Uterus (tissue), 4 donors: ENCODE results near the gene KRTAP21-3. TPM values are rescaled to one million over a fixed set of nuclear protein-coding genes. Genes with fewer than 3 reads are reported as not detected.
"Not testable (repeated sequence)": the region's sequence is repeated elsewhere in the genome, so short reads cannot be mapped to it uniquely, and the experiment has no call there.

ENCODE experiments used
- DNase-seq, 2 donors: peaks; one replicate each; pipeline ENCODE4 v3.0.0-alpha.2; 2019 to 2020
- H3K27ac ChIP-seq, 2 donors: fragments of 200-600 bp; sonication (generic); 1 replicate in 1 of 2; 2 replicates in 1 of 2; pipeline ENCODE4 v1.5.1; 2016 to 2018
- H3K27me3 ChIP-seq, 2 donors: fragments of 200-600 bp; sonication (generic); one replicate each; pipeline ENCODE4 v1.5.1; 2018 to 2019; ENCODE audit warnings: control low read depth in 1 of 2
- H3K36me3 ChIP-seq, 2 donors: fragments of 200-600 bp; sonication (generic); one replicate each; pipeline ENCODE4 v1.5.1; 2019; ENCODE audit warnings: control low read depth in 1 of 2
- H3K4me1 ChIP-seq, 2 donors: fragments of 200-600 bp; sonication (generic); one replicate each; pipeline ENCODE4 v1.5.1; 2018 to 2019; ENCODE audit warnings: control low read depth in 1 of 2
- H3K4me3 ChIP-seq, 2 donors: fragments of 200-600 bp; sonication (generic); 1 replicate in 1 of 2; 2 replicates in 1 of 2; pipeline ENCODE4 v1.5.1; 2018 to 2019; ENCODE audit warnings: mild to moderate bottlenecking in 1 of 2
- H3K9me3 ChIP-seq, 2 donors: fragments of 200-600 bp; sonication (generic); one replicate each; pipeline ENCODE4 v1.5.1; 2019; ENCODE audit warnings: control low read depth in 1 of 2
- POLR2A ChIP-seq, 2 donors: fragments of 450-650 bp; IDR thresholded peaks; one replicate each; pipeline ENCODE4 v1.6.1; 2016; ENCODE audit warnings: antibody characterized with exemption in 2 of 2, mild to moderate bottlenecking in 1 of 2, moderate library complexity in 1 of 2
- intact Hi-C: fragments of 100-400 bp; cut with DNase I; formaldehyde crosslinking; loops from one replicate; pipeline ENCODE4 v1.15.1; 2023; ENCODE audit warnings: low total_unique reads
- total RNA-seq, 4 donors: library from RNA; depleted of rRNA in 3 of 4; stranded (reverse); fragments of >200 nt in 3 of 4; gene quantifications; one replicate each; pipeline versions ENCODE4 v1.1.0 to v1.2.4, GENCODE V29; 2014 to 2023
- TF ChIP-seq, protein P1 (sequence below), 4 experiments: fragments of 200-600 bp in 2 of 4; fragments of 450-650 bp in 2 of 4; sonication (generic) in 2 of 4; IDR thresholded peaks; one replicate each; pipeline ENCODE4 v1.5.1; 2016 to 2019; ENCODE audit warnings: antibody characterized with exemption in 4 of 4, mild to moderate bottlenecking in 2 of 4, moderate library complexity in 1 of 4
- donor health status: DM: yes; HTN: yes; CAD: no.

KRTAP21-3 gene, protein sequence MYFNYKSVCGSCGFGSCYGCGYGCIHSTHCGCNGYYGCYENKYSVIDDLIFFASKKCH
- not detected for total RNA-seq

DNA sequence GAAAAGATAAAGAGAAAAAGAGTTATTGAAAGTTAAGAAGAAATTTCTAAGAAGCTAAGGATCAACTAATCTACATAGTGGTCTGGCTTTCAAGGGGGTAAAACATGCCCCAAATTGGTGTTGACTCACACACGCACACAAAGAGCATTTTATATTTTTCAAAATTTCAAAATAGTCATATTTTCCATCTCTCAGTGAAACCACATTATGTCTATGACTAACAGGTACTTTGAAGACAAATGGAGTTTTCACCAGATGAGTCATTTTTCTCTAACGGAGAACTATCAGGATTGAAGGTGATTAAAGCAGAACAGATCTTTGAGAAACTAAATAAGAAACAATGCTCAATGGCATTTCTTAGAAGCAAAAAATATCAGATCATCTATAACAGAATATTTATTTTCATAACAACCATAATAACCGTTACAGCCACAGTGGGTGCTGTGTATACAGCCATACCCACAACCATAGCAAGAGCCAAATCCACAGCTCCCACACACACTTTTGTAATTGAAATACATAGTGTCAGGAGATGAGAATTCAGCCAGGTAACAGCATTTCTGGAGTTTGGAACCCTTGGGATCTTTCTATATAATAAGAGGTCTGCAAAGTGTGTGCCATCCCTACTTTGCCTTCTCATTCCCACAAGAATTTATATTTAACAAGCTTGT is at the start of gene KRTAP21-3:
TSS of gene KRTAP21-3 (minus strand) at position 539 of the 671 bp plus-strand sequence. CDS start at position 521, 18 bp downstream.
- intact Hi-C loops = no loop called here

DNA sequence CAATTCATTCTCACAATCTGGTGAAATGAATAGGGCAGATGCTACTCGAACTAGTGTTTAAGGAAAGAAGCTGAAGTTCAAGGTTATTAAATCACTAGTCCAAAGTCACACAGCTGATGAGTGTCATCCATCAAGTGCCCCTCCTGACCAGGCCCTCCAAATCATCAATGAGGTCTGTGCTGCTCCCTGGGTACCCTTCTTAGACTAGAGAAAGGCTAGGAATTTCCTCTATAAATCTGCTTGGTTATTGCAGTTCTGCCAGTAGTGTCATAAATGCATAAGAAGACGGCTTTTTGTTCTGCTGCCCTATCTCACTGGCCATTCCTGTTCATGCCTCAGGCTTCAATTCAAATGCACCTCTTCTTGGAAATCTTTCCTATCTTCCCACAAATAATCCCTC is 42.2 kb upstream of the KRTAP21-3 start:
- no peak overlapping the region for H3K4me3 ChIP-seq
- H3K4me1 ChIP-seq = no peaks in the 10 kb centered on the region
- H3K27ac ChIP-seq = no peak overlapping the region
- TF ChIP-seq, protein P1, sequence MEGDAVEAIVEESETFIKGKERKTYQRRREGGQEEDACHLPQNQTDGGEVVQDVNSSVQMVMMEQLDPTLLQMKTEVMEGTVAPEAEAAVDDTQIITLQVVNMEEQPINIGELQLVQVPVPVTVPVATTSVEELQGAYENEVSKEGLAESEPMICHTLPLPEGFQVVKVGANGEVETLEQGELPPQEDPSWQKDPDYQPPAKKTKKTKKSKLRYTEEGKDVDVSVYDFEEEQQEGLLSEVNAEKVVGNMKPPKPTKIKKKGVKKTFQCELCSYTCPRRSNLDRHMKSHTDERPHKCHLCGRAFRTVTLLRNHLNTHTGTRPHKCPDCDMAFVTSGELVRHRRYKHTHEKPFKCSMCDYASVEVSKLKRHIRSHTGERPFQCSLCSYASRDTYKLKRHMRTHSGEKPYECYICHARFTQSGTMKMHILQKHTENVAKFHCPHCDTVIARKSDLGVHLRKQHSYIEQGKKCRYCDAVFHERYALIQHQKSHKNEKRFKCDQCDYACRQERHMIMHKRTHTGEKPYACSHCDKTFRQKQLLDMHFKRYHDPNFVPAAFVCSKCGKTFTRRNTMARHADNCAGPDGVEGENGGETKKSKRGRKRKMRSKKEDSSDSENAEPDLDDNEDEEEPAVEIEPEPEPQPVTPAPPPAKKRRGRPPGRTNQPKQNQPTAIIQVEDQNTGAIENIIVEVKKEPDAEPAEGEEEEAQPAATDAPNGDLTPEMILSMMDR (IDR thresholded peaks at IDR 0.05) = no peak
- no peak for TF ChIP-seq POLR2A (IDR thresholded peaks at IDR 0.05)
- no peaks in the 10 kb centered on the region for H3K9me3 ChIP-seq
- DNase-seq = no peak
- H3K27me3 ChIP-seq = no peaks in the 10 kb centered on the region
- H3K36me3 ChIP-seq = no peaks in the 10 kb centered on the region
- intact Hi-C loops = no loop called here

More for the DNA sequence above, at the start of gene KRTAP21-3:
- Histone ChIP-seq H3K4me1 (no peaks in the 10 kb centered on the region), H3K9me3 (no peaks in the 10 kb centered on the region), H3K27me3 (no peaks in the 10 kb centered on the region), H3K27ac (no peak within 1 kb of the TSS), H3K4me3 (no peak within 1 kb of the TSS), H3K36me3 (no peaks in the 10 kb centered on the region)
- TF ChIP-seq, protein P1 (IDR thresholded peaks at IDR 0.05) = no peak
- no peak for TF ChIP-seq POLR2A (IDR thresholded peaks at IDR 0.05)
- no peak for DNase-seq

DNA sequence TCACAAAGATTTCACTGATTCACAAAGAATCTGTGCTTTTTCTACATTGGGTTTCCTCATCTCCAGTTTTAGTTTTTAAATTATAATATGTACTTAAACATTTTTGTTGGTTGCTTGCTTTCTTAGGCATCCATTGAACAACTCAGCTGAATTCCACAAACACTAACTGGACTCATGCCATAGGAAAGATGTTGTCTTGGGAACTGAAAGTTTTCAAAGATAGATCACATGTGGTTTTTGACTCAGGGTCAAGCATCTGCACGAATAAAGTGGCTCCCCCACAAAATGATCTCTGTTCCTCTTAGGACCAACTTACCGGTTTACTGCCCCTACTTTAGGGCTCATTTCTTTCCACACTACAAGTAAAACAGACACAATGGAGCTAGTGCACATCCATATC is 39.7 kb upstream of the KRTAP21-3 start:
- no peak overlapping the region for H3K27ac ChIP-seq
- TF ChIP-seq, protein P1 (IDR thresholded peaks at IDR 0.05) = no peak
- no peak for TF ChIP-seq POLR2A (IDR thresholded peaks at IDR 0.05)
- H3K36me3 ChIP-seq = no peaks in the 10 kb centered on the region
- no peaks in the 10 kb centered on the region for H3K27me3 ChIP-seq
- H3K4me1 ChIP-seq = no peaks in the 10 kb centered on the region
- DNase-seq = no peak
- intact Hi-C loops = no loop called here
- no peak overlapping the region for H3K4me3 ChIP-seq
- no peaks in the 10 kb centered on the region for H3K9me3 ChIP-seq

DNA sequence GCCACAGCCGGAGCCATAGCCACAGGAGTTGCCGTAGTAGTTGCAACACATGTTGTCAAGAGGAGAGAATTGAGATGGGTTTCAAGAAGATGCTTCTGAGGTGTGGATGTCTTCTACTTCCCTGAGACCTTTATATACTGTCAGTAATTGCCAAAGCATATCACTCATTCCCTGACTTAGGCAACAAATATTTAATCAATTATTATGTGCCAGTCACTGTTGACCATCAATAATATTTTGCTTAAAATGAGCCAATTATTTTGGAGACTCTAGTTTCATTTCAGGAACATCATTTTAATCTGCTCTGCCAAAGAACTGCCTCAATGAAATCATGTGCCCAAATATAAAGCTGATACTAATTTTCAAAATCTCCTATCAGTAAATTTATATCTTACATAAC is 36.8 kb upstream of the KRTAP21-3 start, which contains the start of gene KRTAP21-1:
TSS of gene KRTAP21-1 (minus strand) at position 101 of the 400 bp plus-strand sequence. CDS start at position 51, 50 bp downstream.
- H3K9me3 ChIP-seq, H3K36me3 ChIP-seq, H3K27me3 ChIP-seq, H3K4me3 ChIP-seq, H3K27ac ChIP-seq, H3K4me1 ChIP-seq, intact Hi-C loops, DNase-seq: not testable (repeated sequence)

DNA sequence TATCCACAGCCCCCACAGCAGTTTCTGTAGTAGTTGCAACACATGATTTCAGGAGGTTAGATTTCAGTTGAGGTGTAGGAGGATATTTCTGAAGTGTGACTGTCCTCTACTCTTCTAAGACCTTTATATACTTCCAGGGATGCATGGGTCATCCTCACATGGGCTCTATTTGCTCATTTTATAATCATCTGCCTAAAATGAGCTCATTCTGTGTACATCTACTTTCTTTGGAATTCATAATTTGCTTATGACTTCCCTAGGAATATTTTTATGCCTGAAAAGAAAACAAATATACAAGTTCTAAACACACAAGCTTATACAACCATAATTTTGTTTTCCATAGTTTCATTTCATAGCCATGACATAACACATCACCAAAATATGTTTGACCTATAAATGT is 28.6 kb upstream of the KRTAP21-3 start, which contains the start of gene KRTAP21-2:
TSS of gene KRTAP21-2 (minus strand) at position 101 of the 400 bp plus-strand sequence. CDS start at position 44, 57 bp downstream.
- TF ChIP-seq POLR2A (IDR thresholded peaks at IDR 0.05) = no peak
- TF ChIP-seq, protein P1 (IDR thresholded peaks at IDR 0.05) = no peak
- H3K9me3 ChIP-seq = no peaks in the 10 kb centered on the region
- no peaks in the 10 kb centered on the region for H3K4me1 ChIP-seq
- H3K27ac ChIP-seq = no peak within 1 kb of the TSS
- DNase-seq = no peak
- H3K36me3 ChIP-seq = no peaks in the 10 kb centered on the region
- intact Hi-C loops = no loop called here
- H3K4me3 ChIP-seq = no peak within 1 kb of the TSS
- H3K27me3 ChIP-seq = no peaks in the 10 kb centered on the region
